Breast epithelium (tissue), 4 donors: ENCODE data around the gene FBN3. TPM values are rescaled to one million over a fixed set of nuclear protein-coding genes. Genes with fewer than 3 reads are reported as not detected.

ENCODE experiments used
- DNase-seq, 2 donors: peaks; one replicate each; pipeline ENCODE4 v3.0.0-alpha.2; 2019; ENCODE audit warnings: low spot score in 2 of 2
- H3K27ac ChIP-seq, 2 donors: fragments of 200-600 bp; sonication (generic) in 1 of 2; one replicate each; pipeline ENCODE4 v1.5.1; 2016 to 2019; ENCODE audit warnings: mild to moderate bottlenecking in 1 of 2
- H3K27me3 ChIP-seq, 2 donors: fragments of 200-600 bp; sonication (generic) in 1 of 2; one replicate each; pipeline versions ENCODE4 v1.5.1 to v1.6.0; 2017 to 2019; ENCODE audit warnings: control low read depth in 1 of 2, mild to moderate bottlenecking in 1 of 2
- H3K36me3 ChIP-seq: fragments of 200-600 bp; one replicate; pipeline ENCODE4 v1.5.1; 2019
- H3K4me1 ChIP-seq, 2 donors: fragments of 200-600 bp; sonication (generic); one replicate each; pipeline ENCODE4 v1.5.1; 2016 to 2019; ENCODE audit warnings: control low read depth in 1 of 2
- H3K4me3 ChIP-seq, 3 donors: fragments of 200-600 bp; sonication (generic); 1 replicate in 2 of 3; 2 replicates in 1 of 3; pipeline ENCODE4 v1.5.1; 2016 to 2019; ENCODE audit warnings: mild to moderate bottlenecking in 3 of 3, moderate library complexity in 2 of 3
- H3K9me3 ChIP-seq, 2 donors: fragments of 200-600 bp; sonication (generic) in 1 of 2; one replicate each; pipeline ENCODE4 v1.5.1; 2016 to 2019; ENCODE audit warnings: control low read depth in 1 of 2
- CTCF ChIP-seq, 3 donors: fragments of 450-650 bp; IDR thresholded peaks; one replicate each; pipeline ENCODE4 v1.5.1; 2016 to 2017; ENCODE audit warnings: antibody characterized with exemption in 3 of 3, mild to moderate bottlenecking in 3 of 3, moderate library complexity in 3 of 3
- POLR2A ChIP-seq: fragments of 450-650 bp; IDR thresholded peaks from one replicate; pipeline ENCODE4 v1.6.1; 2016; ENCODE audit warnings: antibody characterized with exemption, mild to moderate bottlenecking, moderate library complexity
- POLR2AphosphoS5 ChIP-seq, 3 donors: sonication (generic); formaldehyde crosslinking; IDR thresholded peaks; one replicate each; pipeline ENCODE4 v1.6.1; 2017; ENCODE audit warnings: antibody characterized with exemption in 3 of 3
- intact Hi-C: fragments of 100-400 bp; cut with DNase I; formaldehyde crosslinking; loops from one replicate; pipeline ENCODE4 v1.15.1; 2023; ENCODE audit warnings: low total_unique reads
- total RNA-seq, 3 donors: library from RNA; depleted of rRNA; stranded (reverse); fragments of >200 nt; gene quantifications; one replicate each; pipeline ENCODE4 v1.1.0, GENCODE V29; 2016

Gene FBN3
- total RNA-seq, 3 donors from 2014 or later, result 0.66 to 7.9 TPM; not detected in 1

GRCh38 chr19:8074501-8074900, 74.9 kb downstream of the FBN3 start:
- no peak for TF ChIP-seq POLR2A
- no peak for TF ChIP-seq CTCF (IDR thresholded peaks at IDR 0.05)
- TF ChIP-seq POLR2AphosphoS5 (IDR thresholded peaks at IDR 0.05), result no peak
- peaks cover 4 to 7% of the 10 kb centered on the region in 2 donors for H3K9me3 ChIP-seq

GRCh38 chr19:8071912-8072311, 77.5 kb downstream of the FBN3 start:
- Histone ChIP-seq H3K27me3 (no peaks in the 10 kb centered on the region), H3K4me1 (no peaks in the 10 kb centered on the region), H3K9me3 (peaks cover 14% of the 10 kb centered on the region in 2 donors), H3K36me3 (no peaks in the 10 kb centered on the region), H3K4me3 (no peak overlapping the region), H3K27ac (no peak overlapping the region)
- TF ChIP-seq POLR2AphosphoS5 (IDR thresholded peaks at IDR 0.05) (no peak), CTCF (IDR thresholded peaks at IDR 0.05) (no peak), POLR2A (no peak)
- DNase-seq, result no peak
- intact Hi-C loops, result no loop called here

More at GRCh38 chr19:8074501-8074900, 74.9 kb downstream of the FBN3 start:
- no peak overlapping the region for H3K27ac ChIP-seq
- intact Hi-C loops, result no loop called here
- H3K27me3 ChIP-seq, result no peaks in the 10 kb centered on the region
- H3K4me1 ChIP-seq, result no peaks in the 10 kb centered on the region
- DNase-seq, result no peak
- H3K36me3 ChIP-seq, result no peaks in the 10 kb centered on the region
- H3K4me3 ChIP-seq, result no peak overlapping the region

- intact Hi-C loops, result no loop called here
Measured at GRCh38 chr19:8069096-8069973, 80.1 kb downstream of the FBN3 start.

GRCh38 chr19:8065875-8066261, 83.5 kb downstream of the FBN3 start:
- H3K36me3 ChIP-seq, result no peaks in the 10 kb centered on the region
- intact Hi-C loops, result no loop called here
- no peak overlapping the region for H3K27ac ChIP-seq
- H3K9me3 ChIP-seq, result peaks cover 14% of the 10 kb centered on the region in 2 donors
- no peak for DNase-seq
- no peaks in the 10 kb centered on the region for H3K27me3 ChIP-seq
- no peaks in the 10 kb centered on the region for H3K4me1 ChIP-seq
- no peak for TF ChIP-seq CTCF (IDR thresholded peaks at IDR 0.05)
- no peak for TF ChIP-seq POLR2AphosphoS5 (IDR thresholded peaks at IDR 0.05)
- TF ChIP-seq POLR2A, result no peak
- H3K4me3 ChIP-seq, result no peak overlapping the region

More at GRCh38 chr19:8069096-8069973, 80.1 kb downstream of the FBN3 start:
- TF ChIP-seq POLR2A (no peak), CTCF (IDR thresholded peaks at IDR 0.05) (no peak), POLR2AphosphoS5 (IDR thresholded peaks at IDR 0.05) (no peak)
- Histone ChIP-seq H3K27me3 (no peaks in the 10 kb centered on the region), H3K9me3 (peaks cover 14% of the 10 kb centered on the region in 2 donors), H3K4me1 (no peaks in the 10 kb centered on the region), H3K36me3 (no peaks in the 10 kb centered on the region), H3K27ac (no peak overlapping the region), H3K4me3 (no peak overlapping the region)
- no peak for DNase-seq
